ENCODE results near the gene RAPGEF5. TPM values are rescaled to one million over a fixed set of nuclear protein-coding genes. Genes with fewer than 3 reads are reported as not detected.

RAPGEF5 gene
- total RNA-seq, 2 experiments from 2014 or later, result 0.42 to 0.63 TPM

DNA sequence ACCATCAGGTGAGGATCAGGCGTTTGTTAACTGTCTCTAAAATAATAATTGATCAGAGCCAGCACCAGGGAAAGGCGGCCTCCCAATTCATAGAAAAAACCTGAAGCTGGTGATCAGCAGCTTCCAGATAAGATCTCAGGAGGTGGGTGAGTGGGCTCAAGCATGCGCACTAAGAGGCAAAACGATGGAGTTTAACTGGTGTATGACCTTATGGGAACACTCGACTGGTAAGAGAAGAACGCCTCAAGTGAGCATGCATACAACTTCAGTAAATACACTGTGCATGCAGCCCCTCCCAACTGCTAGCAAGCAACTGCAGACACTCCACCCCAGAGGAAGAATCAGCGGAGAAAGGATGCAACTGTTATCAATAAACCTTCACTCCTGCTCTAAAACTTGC lies 18.1 kb downstream of the RAPGEF5 start:
- peaks cover 5% of the 10 kb centered on the region for H3K27me3 Mint-ChIP-seq (ENCODE audit: low read depth)

DNA sequence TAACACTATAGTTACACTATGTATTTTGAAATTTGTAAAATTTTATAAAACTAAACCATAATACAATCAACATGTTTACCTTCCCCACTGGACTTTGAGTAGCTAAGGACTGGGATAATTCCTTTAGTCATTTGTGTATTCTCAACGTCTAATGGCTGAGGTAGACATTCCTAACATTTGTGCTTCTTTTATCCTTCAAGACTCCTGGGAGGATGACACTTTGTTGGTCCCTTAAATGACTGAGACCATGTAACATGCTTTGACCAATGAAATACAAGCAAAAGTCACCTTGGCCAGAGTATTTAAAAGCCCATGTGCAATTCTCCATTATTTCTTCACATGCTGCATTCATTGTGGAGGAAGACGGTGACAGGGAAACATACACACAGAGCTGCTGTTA lies 18.5 kb downstream of the RAPGEF5 start:
- H3K4me3 Mint-ChIP-seq, result no peak overlapping the region
- ChIA-PET POLR2A (no interaction called here), CTCF (interaction anchor here (1.2 kb wide), 1 partner anchor 228 kb away, joined by 3 read pairs; no protein-coding TSS in a partner anchor)
- DNase-seq (no peak), ATAC-seq (no peak)
- H3K4me1 Mint-ChIP-seq (ENCODE audit: low read depth), result no peaks in the 10 kb centered on the region
- no peaks in the 10 kb centered on the region for H3K36me3 Mint-ChIP-seq (ENCODE audit: low read depth)
- H3K9me3 Mint-ChIP-seq (ENCODE audit: insufficient read depth), result no peaks in the 10 kb centered on the region
- H3K27ac Mint-ChIP-seq, result no peak overlapping the region
- peaks cover 5% of the 10 kb centered on the region for H3K27me3 Mint-ChIP-seq (ENCODE audit: low read depth)

More for the DNA sequence above, 18.1 kb downstream of the RAPGEF5 start:
- DNase-seq (no peak), ATAC-seq (no peak)
- CTCF ChIA-PET, result no interaction called here
- Mint-ChIP-seq H3K36me3 (ENCODE audit: low read depth) (no peaks in the 10 kb centered on the region), H3K9me3 (ENCODE audit: insufficient read depth) (no peaks in the 10 kb centered on the region), H3K4me1 (ENCODE audit: low read depth) (no peaks in the 10 kb centered on the region), H3K27ac (no peak overlapping the region), H3K4me3 (no peak overlapping the region)
- POLR2A ChIA-PET, result no interaction called here

DNA sequence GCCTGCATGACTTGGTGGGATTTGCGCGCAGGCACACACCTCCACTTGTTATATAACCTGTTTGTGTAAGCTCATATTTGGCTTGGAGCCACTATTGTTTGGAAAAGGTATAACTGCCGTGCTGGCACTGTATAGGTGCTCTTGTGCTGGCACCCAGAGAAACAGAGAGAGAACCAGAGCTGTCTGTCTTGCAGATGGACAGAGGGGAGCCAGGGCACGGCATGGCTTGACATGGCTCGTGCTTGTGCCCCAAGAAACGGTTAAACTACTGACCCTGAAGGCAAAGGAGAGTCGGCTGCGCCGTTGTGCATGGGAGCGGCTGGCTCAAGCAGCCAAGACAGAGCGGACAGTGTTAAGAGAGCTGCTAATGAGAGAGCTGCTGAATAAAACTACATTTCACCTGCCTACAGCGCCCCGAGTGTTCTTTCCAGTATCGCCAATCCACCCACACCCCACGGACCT lies 23.2 kb downstream of the RAPGEF5 start:
- Mint-ChIP-seq H3K4me1 (ENCODE audit: low read depth) (no peaks in the 10 kb centered on the region), H3K9me3 (ENCODE audit: insufficient read depth) (no peaks in the 10 kb centered on the region), H3K27ac (no peak overlapping the region), H3K27me3 (ENCODE audit: low read depth) (peaks cover 16% of the 10 kb centered on the region), H3K4me3 (no peak overlapping the region), H3K36me3 (ENCODE audit: low read depth) (no peaks in the 10 kb centered on the region)
- POLR2A ChIA-PET, result no interaction called here
- ATAC-seq, result no peak
- no peak for DNase-seq
- CTCF ChIA-PET, result no interaction called here

DNA sequence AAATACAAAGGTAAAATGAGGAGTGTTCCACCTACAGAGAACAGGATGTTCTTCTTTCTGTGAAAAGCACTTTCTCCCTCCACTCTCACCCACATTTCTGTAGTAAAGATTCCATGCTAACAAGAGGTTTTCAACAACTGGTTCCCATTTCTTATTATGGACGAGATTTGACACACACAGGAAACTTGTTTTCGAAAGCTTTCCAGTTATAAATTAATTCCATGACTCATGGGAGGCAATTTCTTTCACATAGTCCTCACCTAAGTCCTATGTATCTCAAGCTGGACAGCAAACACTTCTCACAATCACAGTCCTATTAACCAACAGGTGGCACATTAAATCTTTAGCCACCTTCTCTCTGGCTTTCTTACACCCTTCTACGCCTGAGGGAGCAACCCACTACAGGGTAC lies 24.5 kb downstream of the RAPGEF5 start:
- Mint-ChIP-seq H3K36me3 (ENCODE audit: low read depth) (no peaks in the 10 kb centered on the region), H3K9me3 (ENCODE audit: insufficient read depth) (no peaks in the 10 kb centered on the region), H3K27ac (no peak overlapping the region), H3K27me3 (ENCODE audit: low read depth) (peaks cover 20% of the 10 kb centered on the region), H3K4me1 (ENCODE audit: low read depth) (no peaks in the 10 kb centered on the region), H3K4me3 (no peak overlapping the region)
- DNase-seq (no peak), ATAC-seq (no peak)
- ChIA-PET POLR2A (no interaction called here), CTCF (no interaction called here)

DNA sequence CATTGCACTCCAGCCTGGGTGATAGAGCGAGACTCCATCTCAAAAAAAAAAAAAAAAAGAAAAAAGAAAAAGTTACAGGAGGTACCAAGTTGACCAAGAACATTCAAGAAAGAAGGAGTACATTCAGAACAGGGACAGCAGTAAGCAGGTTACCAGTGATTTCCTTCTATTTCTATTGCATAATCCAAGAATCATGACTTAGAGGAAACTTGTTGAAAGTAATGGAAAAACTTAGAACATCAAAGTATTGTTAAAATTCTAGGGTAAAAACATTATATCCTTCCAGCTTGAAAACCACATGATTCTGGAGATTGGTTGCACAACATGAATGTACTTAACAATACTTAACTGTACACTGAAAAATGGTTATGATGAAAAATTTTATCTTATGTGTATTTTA lies 25.2 kb downstream of the RAPGEF5 start:
- H3K4me1 Mint-ChIP-seq (ENCODE audit: low read depth), result no peaks in the 10 kb centered on the region
- H3K36me3 Mint-ChIP-seq (ENCODE audit: low read depth), result no peaks in the 10 kb centered on the region
- no peak for DNase-seq
- H3K9me3 Mint-ChIP-seq (ENCODE audit: insufficient read depth), result no peaks in the 10 kb centered on the region
- no peak overlapping the region for H3K27ac Mint-ChIP-seq
- no peak for ATAC-seq
- ChIA-PET CTCF (no interaction called here), POLR2A (no interaction called here)
- peaks cover 20% of the 10 kb centered on the region for H3K27me3 Mint-ChIP-seq (ENCODE audit: low read depth)
- H3K4me3 Mint-ChIP-seq, result no peak overlapping the region

DNA sequence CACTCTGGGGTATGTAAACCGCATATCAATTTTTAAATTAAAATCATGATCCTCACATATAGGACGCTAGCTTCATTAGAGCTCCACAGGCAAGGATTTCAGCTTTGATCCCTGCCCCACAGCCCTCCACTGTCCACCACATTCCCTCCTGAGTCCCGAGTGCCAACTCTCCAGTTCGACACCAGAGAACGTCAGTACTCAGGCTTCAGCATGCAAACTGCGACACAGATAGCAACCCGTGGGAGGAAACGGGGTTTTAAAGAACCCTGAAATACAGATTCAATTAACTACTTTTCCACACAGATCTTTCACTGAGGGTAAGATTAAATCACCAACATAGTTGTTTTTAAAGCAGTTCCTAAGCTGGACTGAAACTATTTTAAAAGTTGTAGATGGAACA lies 26.1 kb downstream of the RAPGEF5 start:
- H3K27me3 Mint-ChIP-seq (ENCODE audit: low read depth), result peaks cover 17% of the 10 kb centered on the region
- H3K9me3 Mint-ChIP-seq (ENCODE audit: insufficient read depth), result no peaks in the 10 kb centered on the region
- ChIA-PET POLR2A (no interaction called here), CTCF (no interaction called here)
- H3K36me3 Mint-ChIP-seq (ENCODE audit: low read depth), result no peaks in the 10 kb centered on the region
- H3K4me3 Mint-ChIP-seq, result no peak overlapping the region
- H3K4me1 Mint-ChIP-seq (ENCODE audit: low read depth), result no peaks in the 10 kb centered on the region
- DNase-seq (no peak), ATAC-seq (no peak)
- no peak overlapping the region for H3K27ac Mint-ChIP-seq

DNA sequence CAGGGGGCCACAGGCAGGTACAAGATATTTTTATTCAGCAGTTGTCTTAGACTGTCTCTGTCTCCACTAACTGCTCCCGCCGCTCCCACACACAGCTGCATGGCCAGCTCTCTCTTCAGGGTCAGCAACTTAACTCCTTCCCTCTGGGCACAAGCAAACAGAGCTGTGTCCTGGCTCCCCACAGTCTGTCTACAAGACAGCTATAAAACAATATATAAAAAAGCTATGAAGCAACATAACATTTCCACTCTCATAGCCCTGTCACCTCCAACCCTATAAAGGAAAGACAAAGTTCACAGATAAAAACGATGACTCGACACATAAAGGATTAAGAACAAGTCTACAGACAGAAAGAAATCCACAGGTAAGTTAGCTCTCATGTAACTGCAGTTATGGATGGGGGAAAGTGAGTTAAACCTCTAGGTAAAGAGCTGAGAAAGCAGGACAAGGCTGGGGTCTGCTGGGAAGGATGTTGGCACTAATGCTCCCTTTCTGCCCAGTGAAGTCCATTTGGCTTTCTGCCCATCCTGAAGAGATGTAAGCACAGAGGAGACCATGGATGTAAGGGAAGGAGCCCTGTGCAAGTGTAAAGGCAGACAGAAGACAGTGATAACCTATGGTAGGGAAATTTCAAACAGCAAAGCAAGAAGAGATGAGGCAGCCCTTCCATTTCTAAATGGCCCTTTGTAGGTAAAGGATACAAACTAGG lies 27.0 kb downstream of the RAPGEF5 start:
- CTCF ChIA-PET, result no interaction called here
- Mint-ChIP-seq H3K4me1 (ENCODE audit: low read depth) (no peaks in the 10 kb centered on the region), H3K27me3 (ENCODE audit: low read depth) (peaks cover 14% of the 10 kb centered on the region), H3K9me3 (ENCODE audit: insufficient read depth) (no peaks in the 10 kb centered on the region), H3K36me3 (ENCODE audit: low read depth) (no peaks in the 10 kb centered on the region), H3K4me3 (no peak overlapping the region), H3K27ac (no peak overlapping the region)
- ATAC-seq, result no peak
- POLR2A ChIA-PET, result no interaction called here
- DNase-seq, result no peak

DNA sequence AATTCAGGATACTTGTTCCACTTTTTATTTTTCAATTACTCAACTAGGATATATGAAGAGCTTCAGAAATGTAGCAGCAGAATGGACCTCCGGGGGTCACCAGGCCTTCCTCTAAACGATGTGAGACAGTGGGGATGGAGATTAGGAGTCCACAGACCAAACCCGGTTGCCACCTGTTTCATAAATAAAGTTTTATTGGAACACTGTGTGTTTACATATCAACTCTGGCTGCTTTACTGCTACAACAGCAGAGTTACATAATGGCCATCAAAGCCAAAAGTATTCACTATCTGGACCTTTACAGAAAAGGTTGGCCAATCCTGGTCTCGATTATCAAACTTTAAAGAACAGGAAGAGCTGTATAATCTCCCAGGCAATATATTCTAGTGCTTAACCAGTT lies 30.8 kb downstream of the RAPGEF5 start:
- H3K27me3 Mint-ChIP-seq (ENCODE audit: low read depth), result peaks cover 20% of the 10 kb centered on the region
- ChIA-PET CTCF (no interaction called here), POLR2A (no interaction called here)
- ATAC-seq (no peak), DNase-seq (no peak)
- H3K27ac Mint-ChIP-seq, result no peak overlapping the region
- no peak overlapping the region for H3K4me3 Mint-ChIP-seq
- no peaks in the 10 kb centered on the region for H3K4me1 Mint-ChIP-seq (ENCODE audit: low read depth)
- no peaks in the 10 kb centered on the region for H3K36me3 Mint-ChIP-seq (ENCODE audit: low read depth)
- no peaks in the 10 kb centered on the region for H3K9me3 Mint-ChIP-seq (ENCODE audit: insufficient read depth)

DNA sequence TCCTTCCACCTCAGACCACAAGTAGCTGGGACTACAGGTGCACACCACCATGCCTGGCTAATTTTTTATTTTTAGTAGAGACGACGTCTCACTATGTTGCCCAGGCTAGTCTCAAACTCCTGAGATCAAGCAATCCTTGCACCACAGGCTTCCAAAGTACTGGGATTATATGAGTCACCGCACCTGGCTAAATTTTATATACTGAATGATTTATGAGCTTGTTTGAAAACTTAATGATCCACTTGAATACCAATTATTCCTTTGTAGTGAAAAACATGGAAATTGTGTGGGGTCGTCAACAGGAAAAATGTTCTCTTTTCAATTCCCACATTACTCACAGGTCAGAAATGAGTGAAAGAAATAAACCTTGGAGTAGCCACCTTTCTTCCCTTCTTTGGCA lies 31.3 kb downstream of the RAPGEF5 start:
- Mint-ChIP-seq H3K9me3 (ENCODE audit: insufficient read depth) (no peaks in the 10 kb centered on the region), H3K4me1 (ENCODE audit: low read depth) (no peaks in the 10 kb centered on the region), H3K36me3 (ENCODE audit: low read depth) (no peaks in the 10 kb centered on the region), H3K27ac (no peak overlapping the region), H3K4me3 (no peak overlapping the region), H3K27me3 (ENCODE audit: low read depth) (peaks cover 20% of the 10 kb centered on the region)
- CTCF ChIA-PET, result no interaction called here
- POLR2A ChIA-PET, result no interaction called here
- no peak for DNase-seq
- no peak for ATAC-seq

DNA sequence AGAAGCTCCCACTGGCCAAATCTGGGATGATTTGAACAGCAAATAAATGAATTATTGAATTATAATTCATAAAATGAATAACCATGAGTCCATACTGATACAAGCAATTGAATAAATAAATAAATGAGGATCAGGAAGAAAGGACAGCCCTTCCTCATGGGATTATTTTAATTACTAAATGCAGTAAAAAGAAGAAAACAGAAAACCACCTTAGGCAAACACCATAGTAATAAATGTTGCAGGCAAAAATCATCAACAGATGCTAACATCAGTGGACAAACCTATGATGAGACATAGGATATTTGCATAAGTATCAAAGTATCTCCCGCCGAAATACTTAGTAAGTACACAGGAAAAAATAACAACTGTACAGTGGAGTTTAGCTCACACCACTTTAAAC lies 33.2 kb downstream of the RAPGEF5 start:
- H3K9me3 Mint-ChIP-seq (ENCODE audit: insufficient read depth), result no peaks in the 10 kb centered on the region
- POLR2A ChIA-PET, result no interaction called here
- no peaks in the 10 kb centered on the region for H3K4me1 Mint-ChIP-seq (ENCODE audit: low read depth)
- H3K4me3 Mint-ChIP-seq, result no peak overlapping the region
- H3K27me3 Mint-ChIP-seq (ENCODE audit: low read depth), result peaks cover 11% of the 10 kb centered on the region
- ATAC-seq (no peak), DNase-seq (no peak)
- H3K27ac Mint-ChIP-seq, result no peak overlapping the region
- CTCF ChIA-PET, result no interaction called here
- no peaks in the 10 kb centered on the region for H3K36me3 Mint-ChIP-seq (ENCODE audit: low read depth)

DNA sequence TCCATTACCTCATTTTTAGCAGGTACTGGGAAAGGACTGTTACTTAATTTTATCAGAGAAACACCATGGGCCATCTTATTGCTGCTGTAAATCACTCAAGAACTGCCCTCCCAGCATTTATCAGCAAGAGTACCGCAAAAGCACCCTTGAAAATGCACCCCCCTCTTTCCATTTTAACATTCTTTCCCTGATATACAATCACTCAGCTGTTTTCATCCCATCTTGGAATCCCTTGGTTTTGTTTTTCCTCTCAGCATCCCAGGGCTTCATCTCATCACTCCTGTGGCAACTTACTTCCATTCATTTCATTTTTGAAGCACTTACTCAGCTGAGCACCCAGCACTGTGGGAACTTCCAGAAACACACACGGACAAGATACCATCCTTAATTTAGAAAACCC lies 36.5 kb downstream of the RAPGEF5 start:
- Mint-ChIP-seq H3K27me3 (ENCODE audit: low read depth) (peaks cover 8% of the 10 kb centered on the region), H3K27ac (no peak overlapping the region), H3K36me3 (ENCODE audit: low read depth) (no peaks in the 10 kb centered on the region), H3K9me3 (ENCODE audit: insufficient read depth) (no peaks in the 10 kb centered on the region), H3K4me3 (no peak overlapping the region), H3K4me1 (ENCODE audit: low read depth) (no peaks in the 10 kb centered on the region)
- CTCF ChIA-PET, result no interaction called here
- ATAC-seq (no peak), DNase-seq (no peak)
- POLR2A ChIA-PET, result no interaction called here

DNA sequence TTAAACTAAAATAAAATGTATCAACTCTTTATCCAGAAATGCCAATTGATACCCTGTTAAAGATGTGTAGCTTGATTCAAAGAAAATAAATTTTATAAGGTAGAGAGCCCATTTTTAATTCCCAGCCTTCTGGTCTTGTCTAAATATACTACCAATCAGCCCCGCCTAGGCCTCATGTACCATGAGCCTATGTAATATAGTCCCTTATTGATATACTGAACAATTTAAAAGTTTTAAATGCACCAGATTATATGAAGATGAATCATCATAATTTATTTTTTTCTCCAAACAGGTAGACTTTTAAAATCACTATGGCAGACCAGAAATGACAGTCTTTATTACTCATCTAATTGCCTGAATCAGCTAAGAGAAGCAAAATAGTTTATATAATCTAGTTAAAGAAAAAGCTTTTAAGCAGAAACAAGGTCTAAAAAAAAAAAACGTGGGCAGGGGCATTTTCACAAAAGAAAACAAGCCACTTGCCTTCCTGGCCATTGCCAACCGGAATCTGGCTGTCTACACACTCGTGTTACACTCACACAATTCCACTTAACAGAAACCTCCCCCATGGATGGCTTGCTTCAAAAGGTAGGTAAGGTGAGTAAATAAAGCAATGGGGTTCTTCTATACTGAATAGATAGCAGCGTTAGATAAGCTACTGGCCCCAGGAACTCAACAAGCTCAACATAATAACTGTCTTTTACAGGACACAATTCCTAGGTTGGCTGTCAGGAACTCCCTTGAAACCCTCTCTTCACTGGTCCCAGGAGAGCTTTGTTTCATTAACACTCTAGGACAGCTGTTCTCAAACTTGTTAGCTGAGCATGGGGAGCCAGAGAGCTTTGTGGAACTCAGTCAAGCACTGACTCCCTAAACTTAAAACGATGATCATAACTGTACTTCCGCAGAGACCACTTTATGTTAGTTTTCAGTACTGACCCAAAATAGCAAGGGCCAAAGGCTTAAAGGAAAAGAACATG lies 37.2 kb downstream of the RAPGEF5 start:
- Mint-ChIP-seq H3K36me3 (ENCODE audit: low read depth) (no peaks in the 10 kb centered on the region), H3K27me3 (ENCODE audit: low read depth) (peaks cover 8% of the 10 kb centered on the region), H3K4me1 (ENCODE audit: low read depth) (no peaks in the 10 kb centered on the region), H3K4me3 (no peak overlapping the region), H3K9me3 (ENCODE audit: insufficient read depth) (no peaks in the 10 kb centered on the region), H3K27ac (no peak overlapping the region)
- ChIA-PET POLR2A (no interaction called here), CTCF (no interaction called here)
- no peak for ATAC-seq
- DNase-seq, result no peak
